Stimulated activated CD4-positive, alpha-beta T cell treated with anti-CD3 and anti-CD28 coated beads, TNF-alpha, amount 100 ng/mL, for 1 hour (primary cell): Measurements from ENCODE around the gene TSGA10IP.

ENCODE experiments used
- DNase-seq, 3 donors: peaks; one replicate each; pipeline ENCODE4 v3.0.0-alpha.2; 2020; ENCODE audit warnings: low read depth in 3 of 3, low spot score in 1 of 3

TSGA10IP gene

GRCh38 chr11:65945430-65945911 is at the start of gene TSGA10IP:
Gene TSGA10IP (plus strand): TSS chr11:65945480. CDS start chr11:65945676, 196 bp downstream.
- DNase-seq = no peak

- DNase-seq = no peak
Measured at GRCh38 chr11:65895482-65895981, 49.7 kb upstream of the TSGA10IP start.

- no peak for DNase-seq
Measured at GRCh38 chr11:65896034-65896999, 49.0 kb upstream of the TSGA10IP start.

- no peak for DNase-seq
Measured at GRCh38 chr11:65897020-65897471, 48.2 kb upstream of the TSGA10IP start.

GRCh38 chr11:65898656-65899355 is 46.5 kb upstream of the TSGA10IP start:
- no peak for DNase-seq

- peak in 2 of 3 donors; percentile 37 to 68 for DNase-seq
Measured at GRCh38 chr11:65899356-65900124, 45.7 kb upstream of the TSGA10IP start.

- peak; percentile 80 to 84 (median 82) for DNase-seq
Measured at GRCh38 chr11:65900125-65900898, 45.0 kb upstream of the TSGA10IP start, which contains the start of gene FOSL1. Gene FOSL1 (minus strand): TSS chr11:65900388. CDS start chr11:65900339, 49 bp downstream.

GRCh38 chr11:65900899-65901180 is 44.4 kb upstream of the TSGA10IP start:
- DNase-seq = no peak

GRCh38 chr11:65903068-65903481 is 42.2 kb upstream of the TSGA10IP start:
- no peak for DNase-seq

- no peak for DNase-seq
Measured at GRCh38 chr11:65903715-65904114, 41.6 kb upstream of the TSGA10IP start.

GRCh38 chr11:65906602-65907001 is 38.7 kb upstream of the TSGA10IP start:
- no peak for DNase-seq

- no peak for DNase-seq
Measured at GRCh38 chr11:65907878-65908277, 37.4 kb upstream of the TSGA10IP start.

- DNase-seq = no peak
Measured at GRCh38 chr11:65911682-65912568, 33.4 kb upstream of the TSGA10IP start.

GRCh38 chr11:65912845-65913244 is 32.4 kb upstream of the TSGA10IP start:
- DNase-seq = no peak

- DNase-seq = no peak
Measured at GRCh38 chr11:65915101-65915820, 30.0 kb upstream of the TSGA10IP start.

- DNase-seq = no peak
Measured at GRCh38 chr11:65915821-65916251, 29.4 kb upstream of the TSGA10IP start.

- no peak for DNase-seq
Measured at GRCh38 chr11:65916391-65916790, 28.9 kb upstream of the TSGA10IP start.

- DNase-seq = no peak
Measured at GRCh38 chr11:65917077-65917433, 28.2 kb upstream of the TSGA10IP start.
